NCI-H69 (cell line): ENCODE results near the gene RIOX2.
"Not testable (repeated sequence)": the region's sequence is repeated elsewhere in the genome, so short reads cannot be mapped to it uniquely, and the experiment has no call there.

ENCODE experiments used
- DNase-seq: peaks from one replicate; lab custom pipeline; 2025; lab: John Stamatoyannopoulos, UW

Gene RIOX2

DNA sequence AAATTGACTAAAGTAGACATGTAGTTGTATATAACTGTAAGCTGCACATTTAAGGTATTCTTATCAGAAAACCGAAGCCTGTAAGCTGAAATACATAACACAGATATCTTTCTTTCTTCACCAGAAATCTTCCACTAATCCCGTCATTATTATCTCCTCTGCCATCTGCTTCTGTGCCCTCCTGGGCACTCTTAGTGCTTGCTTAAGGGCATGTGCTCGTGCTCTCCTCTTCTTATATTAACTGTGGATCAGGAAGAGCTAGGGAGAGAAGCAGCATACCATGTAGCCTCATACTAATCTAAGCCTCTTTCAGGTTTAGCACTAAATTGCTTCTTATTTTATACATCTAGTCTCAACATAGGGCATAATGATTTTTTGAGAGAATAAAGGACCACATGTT, 60.8 kb downstream of the RIOX2 start:
- DNase-seq: no peak

DNA sequence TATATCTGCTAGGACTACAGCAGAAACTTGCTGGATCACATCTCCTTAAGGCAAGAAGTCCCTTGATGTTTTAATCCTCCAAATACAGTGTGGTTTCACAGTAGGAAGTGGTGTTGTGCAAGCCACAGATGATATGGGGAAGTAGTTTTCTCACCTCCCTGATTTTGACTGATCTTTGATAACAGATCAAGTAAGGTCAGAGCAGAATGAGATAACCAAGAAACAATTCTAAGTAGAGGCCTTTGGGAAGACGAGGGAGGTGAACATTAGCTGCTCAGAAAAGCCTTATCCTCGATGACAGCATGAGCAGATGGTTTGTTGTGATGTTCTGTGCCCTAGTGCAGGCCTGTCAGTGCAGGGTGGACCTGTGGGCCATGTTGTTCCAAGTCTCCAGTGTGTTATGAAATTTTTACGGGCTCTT, 61.3 kb downstream of the RIOX2 start:
- DNase-seq: no peak

GRCh38 chr3:97910236-97910831, 61.9 kb downstream of the RIOX2 start:
- DNase-seq: not testable (repeated sequence)

GRCh38 chr3:97909830-97910229, 62.4 kb downstream of the RIOX2 start:
- not testable (repeated sequence) for DNase-seq

DNA sequence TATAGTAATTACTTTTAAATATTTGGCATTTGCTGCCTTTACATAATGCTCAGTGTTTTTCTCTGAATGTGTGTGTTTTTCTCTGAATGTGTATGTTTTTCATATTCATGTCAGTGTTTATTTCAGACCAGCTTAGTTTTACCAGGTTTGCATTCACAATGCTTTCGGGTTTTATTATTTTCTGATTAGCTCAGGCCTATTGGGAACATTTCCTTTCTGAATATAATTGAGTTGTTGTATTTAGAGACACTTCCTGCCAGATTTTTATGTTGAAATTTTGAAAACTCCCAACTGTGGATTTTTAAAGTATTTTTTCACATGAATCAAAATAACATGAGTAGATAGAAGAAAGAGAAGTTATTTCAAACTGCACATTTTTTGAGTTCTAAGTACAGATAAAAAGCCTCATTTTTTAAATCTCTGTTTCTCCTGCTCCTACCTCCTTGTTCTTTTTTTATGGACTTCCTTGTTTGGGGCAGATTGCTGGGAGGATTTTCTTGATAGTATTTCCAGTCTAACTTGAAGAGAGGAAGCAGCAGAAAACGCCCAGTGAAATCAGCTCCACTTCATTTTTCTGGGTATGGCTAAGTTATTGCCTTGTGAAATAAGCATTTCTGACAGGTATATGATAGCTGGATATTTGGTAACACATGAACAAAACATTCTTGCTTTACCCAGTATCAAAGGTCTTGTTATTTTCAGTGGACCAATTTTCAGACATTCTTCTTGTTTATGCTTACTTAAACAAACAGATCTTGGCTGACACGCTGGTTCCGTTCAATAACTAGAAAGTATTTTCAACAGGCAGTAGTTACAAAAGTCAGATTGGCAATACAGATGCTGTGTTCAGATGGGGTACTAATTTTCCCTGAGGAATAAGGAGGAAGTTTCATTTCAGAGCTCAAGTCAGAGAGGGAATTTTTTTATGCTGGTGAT, 70.7 kb downstream of the RIOX2 start:
- no peak for DNase-seq

DNA sequence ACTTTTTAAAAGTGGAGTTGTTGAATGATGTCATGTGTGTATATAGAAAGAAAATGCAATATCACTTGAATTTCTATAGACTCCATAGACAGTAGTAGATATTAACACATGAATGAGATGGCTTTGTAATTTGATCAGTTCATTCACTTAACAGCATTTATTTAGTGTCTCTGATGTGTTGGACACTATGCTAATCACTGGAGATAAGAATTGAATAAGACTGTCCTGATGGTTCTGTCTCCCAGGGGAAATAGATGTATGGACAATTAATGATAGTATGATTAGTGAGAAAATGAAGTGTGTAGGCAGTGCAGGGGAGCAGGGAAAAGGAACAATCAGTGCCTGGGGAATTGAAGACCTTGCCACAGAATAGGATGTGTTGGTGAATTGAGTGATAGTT, 72.9 kb downstream of the RIOX2 start:
- DNase-seq: no peak

GRCh38 chr3:97896547-97896946, 75.7 kb downstream of the RIOX2 start:
- DNase-seq: peak; percentile 35

GRCh38 chr3:97896129-97896528, 76.1 kb downstream of the RIOX2 start:
- DNase-seq: peak; percentile 40

DNA sequence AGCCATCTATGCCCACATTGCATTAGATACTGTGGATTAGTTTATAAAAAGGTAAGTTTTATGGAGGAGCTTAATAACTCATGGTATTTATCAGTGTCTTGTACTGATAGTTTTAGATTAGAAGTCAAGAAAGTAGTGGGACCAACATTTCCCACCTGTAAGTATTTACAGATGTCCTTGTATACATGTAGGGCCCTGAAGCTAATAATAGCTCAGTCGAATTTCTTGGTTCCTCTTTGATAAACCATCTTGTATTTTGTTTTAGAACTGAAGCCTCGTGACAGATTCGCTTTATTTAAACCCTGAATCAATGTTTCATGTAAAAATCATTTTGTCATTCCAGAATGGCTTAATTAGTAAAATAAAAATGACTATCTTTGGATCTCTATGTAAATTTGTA, 77.0 kb downstream of the RIOX2 start:
- no peak for DNase-seq

DNA sequence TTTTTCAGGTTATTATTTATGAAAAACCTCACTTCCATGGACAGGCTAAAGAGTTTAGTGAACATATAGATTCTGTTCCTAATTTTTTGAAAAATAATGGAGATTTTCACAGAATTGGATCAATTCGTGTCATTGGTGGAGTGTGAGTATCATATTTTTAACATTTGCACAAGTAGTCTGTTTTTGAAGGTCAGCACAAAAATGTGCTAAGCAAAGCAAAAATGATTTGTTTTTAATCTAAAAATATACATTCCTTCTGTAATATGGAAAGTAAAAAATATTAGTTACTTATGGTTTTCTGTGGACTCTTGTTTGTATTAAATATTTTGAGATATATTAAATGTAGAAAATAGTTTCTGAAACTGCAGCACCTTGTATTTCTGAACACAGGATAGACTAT, 79.4 kb downstream of the RIOX2 start:
- no peak for DNase-seq
